MV-4-11 (cell line): ENCODE data around the gene RAD23A.
"Not testable (repeated sequence)": the region's sequence is repeated elsewhere in the genome, so short reads cannot be mapped to it uniquely, and the experiment has no call there.

Source experiments
- DNase-seq: peaks from one replicate; lab custom pipeline; 2025; lab: John Stamatoyannopoulos, UW

RAD23A gene

GRCh38 chr19:12945479-12946091 is at the start of gene RAD23A:
TSS of gene RAD23A (plus strand) at chr19:12945862. CDS start at chr19:12945949, 87 bp downstream.
- DNase-seq = peak; percentile 97

DNA sequence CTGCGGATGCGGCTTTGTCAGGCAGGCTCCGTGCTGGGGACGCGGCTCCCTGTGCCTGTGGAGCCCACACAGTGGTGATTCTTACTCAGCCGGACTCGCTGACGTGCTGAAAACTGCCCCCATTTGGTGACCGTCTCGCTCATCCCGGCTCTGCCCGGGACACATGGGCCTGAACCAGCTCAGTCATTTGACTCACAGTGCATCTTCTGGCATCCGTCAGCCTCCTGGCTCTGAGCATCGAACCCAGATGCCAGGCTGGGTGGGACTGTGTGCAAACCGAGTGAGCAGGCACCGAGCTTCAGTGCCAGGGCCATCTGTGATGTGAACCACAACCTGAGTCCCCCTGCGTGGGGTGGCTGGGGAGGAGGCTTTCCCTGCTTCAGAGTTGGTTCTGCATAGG is 49.2 kb upstream of the RAD23A start:
- no peak for DNase-seq

- DNase-seq = no peak
Observed at GRCh38 chr19:12899891-12900518, 45.7 kb upstream of the RAD23A start.

- no peak for DNase-seq
Observed at GRCh38 chr19:12907166-12907565, 38.5 kb upstream of the RAD23A start.

GRCh38 chr19:12912571-12912970 is 33.1 kb upstream of the RAD23A start:
- no peak for DNase-seq

DNA sequence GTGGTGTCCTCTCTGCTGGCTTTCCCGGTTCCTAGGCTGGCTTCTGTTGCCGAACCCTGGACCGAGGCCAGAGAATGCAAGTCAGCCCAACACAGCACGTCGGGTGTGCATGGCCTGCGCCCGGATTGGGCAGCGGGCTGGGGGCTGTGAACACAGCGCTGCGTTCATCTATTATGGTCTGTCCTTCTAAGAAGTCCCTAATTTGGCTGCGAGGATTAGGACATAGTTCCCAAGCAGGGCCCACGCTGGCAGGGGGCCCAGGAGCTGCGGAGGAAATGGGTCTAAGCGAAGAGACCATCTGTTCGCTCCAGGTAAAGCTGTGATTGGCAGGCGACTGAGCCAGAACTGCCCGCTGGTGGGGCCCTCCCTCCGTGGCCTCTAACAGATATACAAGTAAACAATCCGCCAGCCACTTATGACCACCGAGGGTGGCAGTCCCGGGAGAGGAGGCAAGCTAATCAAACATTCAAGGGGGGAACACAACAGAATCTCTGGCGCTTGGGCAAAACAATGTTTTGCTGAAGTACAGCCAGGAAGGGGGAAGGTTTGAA is 32.6 kb upstream of the RAD23A start:
- no peak for DNase-seq

GRCh38 chr19:12913851-12914690 is 31.6 kb upstream of the RAD23A start:
- DNase-seq = peak; percentile 92

DNA sequence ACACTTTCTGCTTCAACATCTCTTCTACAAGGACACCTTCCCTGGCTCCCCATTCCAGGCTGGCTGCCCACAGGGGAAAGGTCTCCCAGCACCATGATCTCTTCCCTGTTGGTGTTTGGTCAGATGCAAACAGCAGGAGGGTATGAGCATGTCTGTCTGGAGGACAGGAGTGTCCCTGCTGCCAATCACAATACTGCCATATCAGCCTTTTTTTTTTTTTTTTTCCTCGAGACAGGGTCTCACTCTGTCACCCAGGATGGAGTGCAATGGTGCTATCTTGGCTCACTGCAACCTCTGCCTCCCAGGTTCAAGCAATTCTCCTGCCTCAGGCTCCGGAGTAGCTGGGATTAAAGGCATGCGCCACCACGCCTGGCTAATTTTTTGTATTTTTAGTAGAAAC is 29.8 kb upstream of the RAD23A start:
- DNase-seq = not testable (repeated sequence)

DNA sequence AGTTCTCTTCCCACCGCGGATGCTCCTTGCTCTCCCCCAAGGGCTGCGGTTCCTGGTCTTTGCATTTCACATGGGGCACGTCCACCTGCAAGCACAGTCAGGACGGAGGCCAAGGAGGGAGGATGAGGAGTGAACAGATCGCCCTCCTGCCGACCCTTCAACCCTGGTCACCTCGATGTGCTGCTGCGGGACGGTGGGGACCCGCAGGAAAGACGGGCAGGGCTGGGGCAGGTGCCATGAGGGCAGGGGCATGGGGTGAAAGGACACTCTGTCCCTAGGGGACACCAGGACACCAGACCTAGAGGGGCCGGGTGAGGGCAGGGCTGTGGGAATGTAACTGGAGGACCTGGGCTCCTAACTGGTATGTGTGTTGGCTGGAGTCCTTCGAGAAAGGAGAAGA is 27.4 kb upstream of the RAD23A start:
- no peak for DNase-seq

DNA sequence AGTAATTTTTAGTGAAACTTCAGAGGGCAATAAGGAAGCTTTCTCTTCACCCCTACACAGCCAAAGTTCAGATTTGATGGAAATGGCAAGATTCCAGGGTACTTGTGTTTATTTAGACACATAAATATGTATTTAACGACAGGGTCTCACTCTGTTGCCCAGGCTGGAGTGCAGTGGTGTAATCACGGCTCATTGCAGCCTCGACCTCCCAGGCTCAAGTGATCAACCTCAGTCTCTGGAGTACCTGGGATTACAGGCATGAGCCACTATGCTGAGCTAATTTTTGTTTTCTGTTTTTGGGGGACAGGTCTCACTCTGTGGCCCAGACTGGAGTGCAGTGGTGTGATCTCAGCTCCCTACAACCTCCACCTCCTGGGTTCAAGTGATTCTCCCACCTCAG is 24.6 kb upstream of the RAD23A start:
- DNase-seq = no peak

DNA sequence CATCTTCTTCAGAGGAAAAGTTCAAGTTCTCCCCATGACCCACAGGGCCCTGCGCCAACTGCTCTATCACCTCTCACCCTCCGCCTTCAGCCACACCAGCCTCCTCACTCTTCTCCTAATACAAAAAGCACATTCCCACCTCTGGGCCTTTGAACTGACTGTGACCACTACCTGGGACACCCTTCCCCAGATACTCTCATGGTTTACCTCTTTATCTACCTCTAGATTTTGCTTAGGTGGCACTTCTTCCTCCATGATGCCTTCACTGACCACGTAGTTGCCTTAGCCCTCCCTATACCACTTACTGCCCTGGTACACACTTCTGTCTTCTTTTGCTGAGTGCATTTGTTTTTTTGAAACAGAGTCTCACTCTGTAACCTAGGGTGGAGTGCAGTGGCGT is 22.7 kb upstream of the RAD23A start:
- DNase-seq = no peak

GRCh38 chr19:12924621-12925310 is 20.9 kb upstream of the RAD23A start:
- DNase-seq = no peak

DNA sequence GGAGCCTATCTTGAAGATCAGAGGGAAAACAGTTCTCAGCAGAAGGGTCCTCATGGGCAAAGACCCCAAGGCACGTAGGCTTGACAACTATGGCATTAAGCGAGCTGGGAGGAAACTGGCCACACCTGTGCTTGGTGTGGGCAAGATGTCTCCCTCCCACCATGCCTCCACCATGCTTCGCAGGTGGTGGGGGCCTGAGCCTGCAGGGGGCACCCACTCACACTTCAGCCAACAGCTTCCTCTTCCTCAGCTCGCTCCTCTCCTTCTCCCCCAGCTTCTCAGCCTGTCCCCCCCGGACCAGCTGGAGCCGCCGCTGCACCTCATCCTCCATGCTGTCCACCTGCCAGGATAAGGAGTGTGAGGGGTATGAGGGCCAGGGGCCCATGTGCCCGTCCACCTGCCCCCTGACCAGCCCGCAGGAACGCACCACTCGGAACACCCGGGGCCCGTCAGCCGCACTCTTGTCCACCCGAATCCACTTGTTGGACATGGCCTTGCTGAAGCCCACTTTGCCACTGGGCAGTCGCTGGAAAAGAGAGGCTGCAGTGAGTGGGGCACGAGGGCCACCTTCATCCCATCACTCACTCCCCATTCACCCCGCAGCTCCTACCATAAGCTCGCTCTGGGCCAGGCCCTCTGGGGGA is 15.5 kb upstream of the RAD23A start:
- DNase-seq = peak; percentile 15

GRCh38 chr19:12932392-12933286 is 13.0 kb upstream of the RAD23A start:
- DNase-seq = peak; percentile 29

DNA sequence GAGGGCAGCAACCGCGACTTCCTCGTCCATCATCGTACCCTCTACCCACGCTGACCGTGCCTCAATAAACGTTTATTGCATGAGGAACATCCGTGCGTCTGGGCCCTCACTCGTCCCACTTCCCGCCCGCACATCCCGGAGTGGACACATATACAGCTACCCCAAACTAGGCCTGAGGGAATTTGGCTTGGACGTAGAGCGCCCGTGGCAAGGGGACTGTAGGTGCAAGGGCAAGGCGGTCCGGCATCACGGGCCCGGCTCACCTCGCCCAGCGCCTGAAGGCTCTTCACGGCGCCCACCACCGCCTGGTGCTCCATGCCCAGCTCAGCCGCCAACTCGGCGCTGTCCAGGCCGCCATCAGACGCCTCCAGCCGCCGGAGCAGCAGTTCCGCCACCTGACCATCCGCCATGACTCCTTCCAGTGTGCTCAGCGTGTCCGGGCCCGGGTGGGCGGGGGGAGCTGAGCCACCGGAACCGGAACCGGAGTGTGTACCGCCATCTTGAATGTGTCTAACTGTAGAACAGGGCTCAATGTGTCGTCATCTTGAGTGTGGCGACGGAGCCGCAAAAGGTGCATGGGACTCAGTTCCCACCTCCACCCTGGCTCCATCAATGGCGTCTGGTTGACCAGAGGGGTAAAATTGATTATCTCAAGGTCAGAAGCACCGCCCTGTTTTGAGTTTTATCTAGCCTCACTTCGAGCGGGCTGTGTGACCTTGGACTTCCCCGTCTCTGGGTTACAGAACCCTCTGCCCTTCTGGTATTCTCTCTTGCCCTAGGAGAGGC is 12.2 kb upstream of the RAD23A start, which contains the start of gene FARSA:
Gene FARSA, minus strand, starts transcription at position 425 of the 786 bp plus-strand sequence. Its CDS starts 15 bp downstream, at position 410.
- DNase-seq = peak; percentile 94

- no peak for DNase-seq
Observed at GRCh38 chr19:12935071-12935470, 10.6 kb upstream of the RAD23A start.

GRCh38 chr19:12936582-12936981 is 9.1 kb upstream of the RAD23A start:
- no peak for DNase-seq

DNA sequence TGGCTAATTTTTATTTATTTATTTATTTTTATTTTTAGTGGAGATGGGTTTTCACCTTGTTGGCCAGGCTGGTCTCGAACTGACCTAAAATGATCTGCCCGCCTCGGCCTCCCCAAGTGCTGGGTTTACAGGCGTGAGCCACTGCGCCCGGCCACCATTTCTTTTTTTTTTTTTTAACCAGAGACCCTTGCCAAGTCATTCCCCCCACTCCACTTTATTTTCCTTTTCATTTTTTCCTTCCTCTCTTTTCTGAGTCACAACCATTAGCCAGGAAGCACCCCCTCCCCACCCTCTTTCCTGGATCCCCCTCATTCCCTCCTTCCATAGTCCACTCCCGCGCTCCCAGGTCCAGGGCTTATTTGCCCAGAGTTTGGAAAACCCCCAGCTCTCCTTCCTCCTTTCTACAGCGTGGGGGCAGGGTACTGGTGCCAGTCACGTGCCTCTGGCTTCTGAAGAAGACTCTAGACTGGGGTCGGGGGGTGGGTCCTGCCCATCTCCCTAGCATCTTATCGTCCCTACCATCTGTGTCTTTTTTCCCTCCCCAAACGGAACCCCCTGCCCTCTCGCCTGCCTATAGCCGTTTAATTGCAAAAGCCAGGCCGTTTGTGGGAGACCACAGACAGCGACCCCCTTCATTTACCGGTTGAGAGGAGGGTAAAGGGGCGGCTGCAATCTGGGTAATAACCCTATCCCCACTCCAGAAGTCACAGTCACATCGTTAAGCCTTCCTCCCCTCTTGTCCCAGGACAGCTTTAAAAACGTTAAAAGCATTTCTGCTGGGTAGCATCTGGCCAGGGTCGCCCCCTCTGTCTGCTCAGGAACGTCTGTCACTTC is 8.4 kb upstream of the RAD23A start:
- peak; percentile 89 for DNase-seq
